Keratinocyte (primary cell): ENCODE measurements around the gene ATF6.

Experiments used
- CTCF ChIP-seq, 3 experiments: IDR thresholded peaks in 1 of 3; conservative IDR thresholded peaks in 1 of 3; optimal IDR thresholded peaks in 1 of 3; 2 replicates in 2 of 3; 3 replicates in 1 of 3; pipeline versions ENCODE3 to v1.5.1; 2011; ENCODE audit warnings: low read length in 3 of 3, mild to moderate bottlenecking in 3 of 3, moderate library complexity in 2 of 3, control low read depth in 1 of 3, inconsistent platforms in 1 of 3; ENCODE audit not compliant: insufficient read depth in 2 of 3; ENCODE audit errors: extremely low read depth in 1 of 3
- EZH2 ChIP-seq: IDR thresholded peaks from one replicate; pipeline ENCODE4 v1.6.1; 2012; ENCODE audit warnings: inconsistent platforms, mild to moderate bottlenecking, low read length, moderate library complexity

GRCh38 chr1:161838362-161838761 lies 72.2 kb downstream of the ATF6 start:
- TF ChIP-seq CTCF (optimal IDR thresholded peaks at IDR 0.05 in 1 of 3, IDR thresholded peaks at IDR 0.05 in 1 of 3, conservative IDR thresholded peaks at IDR 0.05 in 1 of 3; ENCODE audit: extremely low read depth in 1 of 3, insufficient read depth in 2 of 3, low read length in 3 of 3) = no peak
- TF ChIP-seq EZH2 = no peak
